Fibroblast of skin of left biceps (primary cell): ENCODE data around the gene STT3B.
"Not testable (repeated sequence)": the region's sequence is repeated elsewhere in the genome, so short reads cannot be mapped to it uniquely, and the experiment has no call there.

Experiments
- DNase-seq, 2 experiments: peaks; one replicate each; pipeline ENCODE4 v3.0.0-alpha.2; 2013; ENCODE audit warnings: low read depth in 2 of 2

The STT3B gene

DNA sequence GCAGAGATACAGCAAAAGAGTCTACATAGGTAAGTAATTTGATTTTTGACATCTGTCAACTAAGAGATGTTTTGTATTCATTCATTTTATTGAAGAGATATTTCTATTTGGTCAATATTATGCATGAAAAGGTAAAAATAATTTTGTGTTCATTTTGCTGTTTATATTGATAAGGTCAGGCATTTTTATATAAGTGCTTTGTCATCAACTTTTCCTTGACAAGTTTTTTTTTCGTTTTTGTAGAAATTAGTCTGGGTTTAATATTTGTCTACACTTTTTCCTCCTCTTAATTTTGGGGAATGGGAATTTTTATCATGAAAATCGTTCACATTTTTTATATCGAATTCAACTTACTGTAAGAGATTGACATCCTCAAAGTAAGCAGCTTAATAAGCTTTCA is 67.7 kb downstream of the STT3B start:
- DNase-seq = no peak

DNA sequence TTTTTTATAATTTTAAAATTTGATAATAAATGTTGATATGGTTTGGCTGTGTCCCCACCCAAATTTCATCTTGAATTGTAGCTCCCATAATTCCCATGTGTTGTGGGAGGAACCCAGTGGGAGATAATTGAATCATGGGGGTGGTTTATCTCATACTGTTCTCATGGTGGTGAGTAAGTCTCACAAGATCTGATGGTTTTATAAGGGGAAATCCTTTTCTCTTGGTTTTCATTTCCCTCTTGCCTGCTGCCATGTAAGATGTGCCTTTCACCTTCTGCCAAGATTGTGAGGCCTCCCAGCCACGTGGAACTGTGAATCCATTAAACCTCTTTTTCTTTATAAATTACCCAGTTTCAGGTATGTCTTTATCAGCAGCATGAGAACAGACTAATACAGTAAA is 72.6 kb downstream of the STT3B start:
- DNase-seq = not testable (repeated sequence)

DNA sequence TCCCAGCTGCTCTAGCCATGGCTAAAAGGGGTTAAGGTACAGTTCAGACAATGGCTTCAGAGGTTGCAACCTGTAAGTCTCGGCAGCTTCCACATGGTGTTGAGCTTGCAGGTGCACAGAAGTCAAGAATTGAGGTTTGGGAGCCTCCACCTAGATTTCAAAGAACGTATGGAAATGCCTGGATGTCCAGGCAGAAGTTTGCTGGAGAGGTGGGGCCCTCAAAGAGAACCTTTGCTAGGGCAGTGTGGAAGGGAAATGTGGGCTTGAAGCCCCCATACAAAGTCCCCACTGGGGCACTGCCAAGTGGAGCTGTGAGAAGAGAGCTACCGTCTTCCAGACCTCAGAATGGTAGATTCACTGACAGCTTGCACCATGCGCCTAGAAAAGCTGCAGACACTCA is 73.7 kb downstream of the STT3B start:
- no peak for DNase-seq

DNA sequence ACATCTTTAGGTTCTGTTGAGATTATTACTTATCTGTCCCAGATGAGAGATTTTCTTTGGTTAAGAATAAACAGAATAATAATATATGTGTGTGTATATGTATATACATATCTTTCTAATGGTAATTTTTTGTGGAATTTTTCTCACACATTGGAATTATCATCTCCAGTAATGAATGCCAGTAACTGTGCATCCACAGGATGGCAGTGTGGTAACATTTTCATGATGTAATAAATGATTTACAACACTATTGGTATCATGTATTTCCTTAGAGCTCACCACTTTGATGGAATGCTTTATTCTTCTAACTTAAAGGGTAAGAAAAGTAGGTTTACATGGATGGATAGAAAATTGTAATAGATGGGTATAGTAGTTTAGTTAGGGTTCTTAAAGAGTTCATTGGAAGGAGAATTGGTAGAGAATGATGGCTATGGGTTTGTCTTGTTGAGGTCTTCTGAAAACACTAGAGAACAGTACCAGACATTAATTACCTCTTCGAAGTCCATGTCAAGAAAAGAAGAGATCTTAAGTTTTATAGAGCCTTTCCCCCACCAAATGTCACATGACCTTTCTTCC is 78.1 kb downstream of the STT3B start:
- peak in 1 of 2 experiments; percentile 7 for DNase-seq

DNA sequence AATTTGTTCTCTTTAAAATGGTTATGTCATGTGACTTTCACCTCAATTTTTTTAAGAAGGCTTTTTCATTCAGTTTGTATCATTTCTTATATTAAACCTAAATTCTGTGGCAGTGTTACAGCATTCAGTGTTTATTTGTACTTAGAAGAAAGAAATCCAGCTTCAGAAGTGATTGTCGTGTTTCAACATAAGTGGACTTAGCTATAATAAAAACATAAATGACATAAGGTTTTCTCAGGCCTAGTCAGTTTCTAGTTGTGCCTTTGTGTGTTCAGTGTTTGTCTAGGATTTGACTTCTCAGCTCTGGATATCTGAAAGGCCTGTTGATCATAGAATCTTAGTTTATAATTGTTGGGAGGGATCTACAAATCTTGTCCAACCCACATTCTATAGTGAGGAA is 80.5 kb downstream of the STT3B start:
- no peak for DNase-seq

DNA sequence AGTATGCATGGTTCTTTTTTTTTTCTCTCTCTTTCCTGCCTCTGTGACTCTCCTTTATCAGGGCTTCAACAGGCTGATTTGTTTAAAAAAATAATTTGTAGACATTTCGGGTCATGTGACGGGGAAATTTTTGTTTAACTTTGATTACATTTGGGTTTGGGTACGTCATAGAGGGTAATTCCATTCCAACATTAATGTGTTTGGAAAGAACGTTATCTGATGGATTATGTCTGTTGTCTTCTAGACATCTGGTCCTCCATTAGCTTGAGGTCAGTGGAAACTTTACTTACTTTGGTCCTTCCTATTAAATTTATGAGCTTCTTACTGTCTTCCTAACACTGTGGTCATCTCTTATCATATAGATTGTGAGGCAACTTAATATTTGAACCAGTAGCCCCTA is 80.9 kb downstream of the STT3B start:
- no peak for DNase-seq

DNA sequence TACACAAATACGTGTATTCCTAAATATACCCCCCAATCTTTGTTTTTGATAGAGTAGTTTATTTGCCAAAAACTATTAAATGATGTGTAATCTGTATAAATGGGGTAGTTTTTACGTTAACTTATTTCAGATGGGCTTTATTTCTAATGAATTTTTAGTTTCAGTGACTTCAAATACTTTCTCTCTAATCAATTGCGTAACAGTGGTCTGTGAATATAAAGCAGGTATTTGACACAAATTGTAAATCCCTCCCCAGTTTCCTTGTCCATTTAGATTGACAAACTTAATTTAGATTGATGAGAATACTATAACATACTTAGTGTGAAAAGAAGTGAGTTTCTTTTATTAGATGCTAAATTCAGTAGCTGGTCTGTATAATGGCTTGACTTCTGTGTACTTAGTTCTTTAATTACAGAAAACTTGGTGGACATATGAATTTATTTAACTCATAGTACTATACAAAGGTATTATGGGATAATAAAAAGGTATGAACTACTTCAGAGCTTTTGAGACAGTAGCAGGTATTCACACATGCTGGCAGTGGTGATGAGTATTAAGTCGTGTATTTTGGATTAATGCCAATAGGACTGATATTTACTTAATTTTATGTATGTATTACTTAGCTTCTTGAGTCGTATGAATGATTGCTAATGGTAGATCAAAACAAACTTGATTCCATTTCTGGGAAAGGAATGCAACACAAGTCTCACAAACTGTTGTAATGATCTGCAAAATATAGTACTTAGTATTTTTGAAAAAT is 81.6 kb downstream of the STT3B start:
- no peak for DNase-seq

DNA sequence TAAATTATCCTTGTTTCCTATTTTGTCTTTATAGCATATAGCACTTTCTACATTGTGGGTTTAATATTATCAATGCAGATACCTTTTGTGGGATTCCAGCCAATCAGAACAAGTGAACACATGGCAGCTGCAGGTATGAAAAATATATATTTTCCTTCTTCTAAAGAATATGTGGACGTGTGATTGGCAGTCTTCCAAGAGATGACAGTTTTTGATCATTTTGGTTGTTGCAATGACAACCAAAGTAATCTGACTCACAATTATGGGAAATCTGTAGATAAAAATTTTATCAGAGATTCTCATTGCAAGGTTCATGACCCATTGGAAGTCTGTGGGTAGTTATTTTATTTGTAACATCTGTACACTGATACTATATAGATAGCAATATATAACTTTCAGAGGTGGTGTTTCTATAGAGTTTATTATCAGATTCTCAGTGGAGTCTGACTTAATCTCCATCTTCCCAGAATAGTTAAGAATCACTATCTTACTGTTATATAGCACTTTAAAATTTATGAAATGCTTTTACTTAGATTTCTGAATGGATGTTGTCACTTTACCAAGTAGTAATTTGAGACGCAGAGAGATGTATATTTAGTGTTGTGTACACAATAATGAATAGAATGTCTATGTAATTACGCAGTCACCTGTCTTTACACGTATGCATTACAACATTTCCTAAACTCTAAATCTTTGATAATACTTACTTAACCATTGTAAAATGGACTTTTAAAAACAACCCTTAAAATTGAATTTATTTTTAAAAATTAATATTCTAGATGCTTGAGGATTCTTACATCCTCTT is 82.5 kb downstream of the STT3B start:
- no peak for DNase-seq

DNA sequence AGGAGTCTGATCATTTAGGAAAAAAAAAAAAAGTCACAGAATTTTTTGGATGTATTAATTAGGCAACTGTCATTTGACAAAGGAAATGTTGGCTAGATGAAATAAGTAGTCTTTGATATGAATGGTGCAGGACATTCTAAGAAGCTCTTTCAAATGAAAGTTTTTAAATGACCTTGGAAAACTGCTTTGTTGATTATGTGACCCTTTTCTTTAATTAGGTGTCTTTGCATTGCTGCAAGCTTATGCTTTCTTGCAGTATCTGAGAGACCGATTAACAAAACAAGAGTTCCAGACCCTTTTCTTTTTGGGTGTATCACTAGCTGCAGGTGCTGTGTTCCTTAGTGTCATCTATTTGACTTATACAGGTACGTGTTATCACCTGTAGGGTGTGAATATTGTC is 84.0 kb downstream of the STT3B start:
- no peak for DNase-seq

DNA sequence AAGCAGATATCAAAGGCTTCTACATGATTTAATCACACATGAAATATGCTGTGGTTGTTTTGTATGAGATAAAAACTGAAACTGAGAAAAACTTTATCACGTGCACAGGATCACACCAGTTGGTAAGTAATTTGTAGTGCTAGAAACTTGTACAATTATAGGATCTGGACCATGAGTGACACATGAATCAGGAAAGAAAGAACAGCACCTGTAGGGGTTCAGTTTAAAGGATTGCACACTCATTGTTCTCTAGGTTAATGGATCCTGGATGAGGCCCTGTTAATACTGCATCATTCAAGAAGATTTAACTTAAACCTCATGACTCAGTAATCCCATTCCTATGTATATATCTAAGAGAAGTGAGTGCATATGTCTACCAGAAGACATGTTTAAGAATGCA is 87.9 kb downstream of the STT3B start:
- no peak for DNase-seq

DNA sequence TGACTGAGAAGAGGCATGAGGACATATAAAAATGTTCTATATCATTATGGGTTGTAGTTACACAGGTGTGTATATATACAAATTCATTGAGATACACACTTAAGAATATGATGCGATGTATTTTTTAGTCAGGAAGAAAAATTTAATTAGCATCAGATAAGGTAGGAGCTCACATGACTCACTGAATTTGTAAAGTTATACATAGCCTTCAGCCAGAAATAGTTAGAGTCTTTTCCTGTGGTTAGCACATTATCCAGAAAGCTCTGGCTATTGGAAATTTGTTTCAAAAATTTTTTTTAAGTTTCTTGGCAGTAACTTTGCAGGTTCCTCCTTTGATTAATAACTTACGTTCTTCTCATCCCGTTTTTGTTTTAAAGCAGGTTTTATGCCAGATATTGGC is 88.6 kb downstream of the STT3B start:
- DNase-seq = no peak

DNA sequence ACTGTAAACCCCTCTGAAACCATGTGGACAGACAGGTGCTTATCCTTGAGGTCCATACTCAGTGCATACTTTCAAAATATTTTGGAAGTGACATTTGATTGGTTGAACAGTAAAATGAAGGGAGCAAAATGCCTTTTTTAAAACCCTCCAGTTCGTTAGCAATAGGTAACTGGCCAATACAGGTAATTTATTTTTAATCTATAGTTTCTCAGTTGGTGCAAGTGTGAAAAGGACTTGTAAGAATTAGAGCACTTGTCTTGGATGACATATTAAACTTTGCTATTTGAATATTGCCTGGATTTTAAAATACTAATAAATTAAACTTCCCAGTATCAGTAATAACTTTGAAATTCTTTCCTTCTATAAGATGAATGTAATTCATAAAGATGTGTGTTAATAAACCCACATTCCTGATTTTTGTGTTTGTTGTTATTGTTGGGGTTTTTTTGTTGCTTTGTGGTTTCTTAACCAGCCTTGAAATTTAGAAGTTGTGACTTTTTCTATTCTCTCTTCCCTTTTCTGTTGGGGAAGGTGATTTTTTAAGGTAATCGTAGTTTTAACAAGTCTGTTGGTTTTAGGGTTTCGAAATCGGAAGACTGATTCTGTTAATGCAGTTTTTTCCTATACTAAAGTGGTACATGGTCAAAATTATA is 90.0 kb downstream of the STT3B start:
- no peak for DNase-seq

DNA sequence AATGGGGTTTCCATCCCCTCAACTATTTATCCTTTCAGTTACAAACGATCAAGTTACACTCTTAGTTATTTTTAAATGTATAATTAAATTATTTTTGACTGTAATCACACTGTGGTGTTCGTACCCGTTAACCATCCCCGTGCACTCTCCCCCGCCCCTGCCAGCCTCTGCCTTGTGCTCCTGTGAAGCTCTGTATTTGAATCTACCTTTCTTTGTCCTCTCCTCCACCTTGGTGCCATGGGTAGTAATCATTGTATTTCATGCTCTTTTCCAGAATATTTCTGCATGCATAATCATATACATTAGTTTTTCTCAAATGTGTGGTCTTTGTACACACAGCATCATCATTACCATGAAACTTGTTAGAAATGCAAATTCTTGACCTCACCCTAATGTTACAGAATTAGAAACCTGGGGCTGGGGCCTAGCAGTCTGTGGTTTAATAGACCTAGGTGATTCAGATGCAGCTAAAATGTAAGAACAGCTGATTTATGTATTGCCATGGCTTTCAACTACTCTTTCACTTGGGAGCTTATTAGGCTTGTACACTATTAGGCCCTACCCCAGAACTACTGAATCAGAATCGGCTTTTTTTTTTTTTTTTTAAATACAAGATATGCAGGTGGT is 91.5 kb downstream of the STT3B start:
- DNase-seq = no peak

DNA sequence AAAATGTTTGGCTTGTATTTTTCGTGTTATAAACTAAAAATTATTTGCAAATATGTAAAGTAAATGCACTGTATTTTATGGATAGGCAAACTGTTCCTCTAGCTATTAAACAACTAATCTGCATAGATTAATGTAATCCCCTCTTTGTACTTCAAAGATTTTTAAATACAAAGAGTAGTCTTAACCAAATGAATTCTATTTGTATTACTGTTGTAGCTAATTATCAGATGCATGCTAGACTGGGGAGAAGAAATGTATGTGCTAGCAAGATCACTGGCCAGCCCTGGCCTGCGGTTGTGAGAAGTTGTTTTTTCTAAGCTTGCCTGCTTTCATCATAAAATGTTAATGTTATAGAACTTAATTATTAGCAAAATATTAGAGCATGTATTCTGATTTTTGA is 92.6 kb downstream of the STT3B start:
- no peak for DNase-seq

DNA sequence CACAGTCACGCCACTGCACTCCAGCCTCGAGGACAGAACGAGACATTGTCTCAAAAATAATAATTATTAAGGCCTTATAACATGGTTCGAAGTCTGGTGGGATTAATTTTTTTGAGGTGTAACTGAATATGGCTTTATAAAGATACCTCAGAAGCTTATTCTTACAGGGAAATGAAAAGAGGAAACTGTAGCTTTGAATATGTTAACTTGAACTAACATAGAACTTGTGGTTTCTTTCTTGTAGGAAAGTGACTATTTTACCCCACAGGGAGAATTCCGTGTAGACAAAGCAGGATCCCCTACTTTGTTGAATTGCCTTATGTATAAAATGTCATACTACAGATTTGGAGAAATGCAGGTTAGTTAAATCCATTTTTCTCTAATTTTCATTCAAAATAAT is 96.3 kb downstream of the STT3B start:
- no peak for DNase-seq

DNA sequence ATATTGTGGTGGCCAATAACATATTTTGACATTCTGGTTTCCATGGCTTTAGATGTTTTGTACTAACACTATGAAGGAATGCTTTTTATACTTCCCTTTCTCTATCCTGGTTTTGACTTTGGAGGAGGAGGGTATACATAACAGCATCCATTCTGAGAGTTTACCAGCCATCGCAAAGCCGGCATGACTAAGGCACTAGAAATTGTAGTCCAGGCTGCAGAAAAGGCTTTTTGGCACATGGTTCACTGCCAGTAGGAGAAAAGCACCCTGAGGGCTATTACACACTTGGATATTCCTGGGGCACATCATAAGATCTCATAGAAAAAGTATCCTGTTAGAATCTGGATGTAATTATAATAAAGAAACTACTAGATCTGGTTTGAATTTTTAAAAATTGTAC is 101.8 kb downstream of the STT3B start:
- DNase-seq = peak; percentile 15 to 30

DNA sequence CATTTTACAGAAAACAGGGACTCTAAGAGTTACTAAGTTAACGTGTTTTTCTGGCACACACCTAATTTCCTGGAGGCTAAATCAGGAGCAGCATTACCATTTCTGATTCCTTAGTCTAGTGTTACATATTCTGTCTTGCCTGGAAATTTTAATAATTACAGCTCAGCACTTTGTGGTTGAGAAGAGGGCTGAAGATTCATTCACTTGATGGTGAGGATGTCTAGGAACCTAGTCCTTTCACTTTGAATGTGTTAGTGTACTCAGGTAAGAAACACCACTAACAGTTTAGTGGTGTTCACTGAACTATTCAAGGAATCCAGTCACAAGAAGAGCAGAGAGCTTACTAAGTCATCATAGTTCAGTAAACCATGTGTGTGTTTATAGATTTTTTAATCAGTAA is 102.8 kb downstream of the STT3B start:
- DNase-seq = no peak

DNA sequence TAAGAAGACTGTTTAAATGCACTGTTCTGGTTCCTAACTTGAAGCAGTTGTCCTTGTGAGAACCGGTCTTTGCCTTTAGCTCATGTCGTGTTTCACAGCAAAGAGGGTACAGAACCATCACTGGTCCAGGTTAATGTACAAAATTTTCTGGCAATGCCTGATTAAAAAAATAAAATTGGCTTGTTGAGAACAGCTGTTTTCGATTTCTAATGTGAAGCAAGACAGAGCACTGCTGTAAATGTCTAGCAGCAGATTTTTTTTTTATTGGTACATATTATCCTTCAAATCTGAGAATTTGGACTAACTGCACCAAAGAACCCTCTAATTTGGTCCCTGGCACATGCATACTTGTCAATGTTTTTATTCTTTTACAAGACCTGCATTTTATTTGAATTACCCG is 103.3 kb downstream of the STT3B start:
- DNase-seq = no peak

DNA sequence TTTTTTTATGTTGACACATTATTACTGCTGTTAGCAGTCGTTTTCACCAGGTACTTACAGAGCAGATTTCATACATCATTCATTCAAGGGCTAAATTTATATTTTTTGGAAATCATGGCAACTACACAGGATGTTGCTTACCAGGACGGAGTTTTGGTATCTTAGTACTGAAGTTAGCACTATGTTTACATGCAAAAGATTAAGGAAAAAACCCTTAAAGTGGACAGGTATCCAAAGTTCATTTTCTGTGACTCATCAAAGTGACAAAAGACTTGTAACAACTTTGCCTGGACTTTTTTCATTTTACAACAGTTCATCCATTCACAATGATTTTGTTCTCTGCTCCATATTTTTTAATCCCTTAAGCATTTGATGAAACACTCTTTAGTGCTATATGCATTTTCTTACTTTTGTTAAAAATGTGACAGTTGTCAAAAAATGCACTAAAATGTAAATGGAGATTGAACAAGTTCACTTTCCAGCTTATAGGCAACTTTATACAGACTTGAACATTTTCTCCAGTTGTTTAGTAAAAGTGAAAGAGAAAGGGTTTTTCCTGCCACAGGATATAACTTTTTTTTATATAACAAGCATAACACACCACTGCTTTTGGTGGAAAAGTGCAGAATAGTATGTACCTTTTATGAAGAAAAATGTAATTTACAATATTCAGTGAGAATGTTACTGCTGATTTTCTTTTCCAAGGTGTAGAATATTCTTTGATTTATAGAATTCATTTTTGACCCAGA is 104.1 kb downstream of the STT3B start:
- no peak for DNase-seq

DNA sequence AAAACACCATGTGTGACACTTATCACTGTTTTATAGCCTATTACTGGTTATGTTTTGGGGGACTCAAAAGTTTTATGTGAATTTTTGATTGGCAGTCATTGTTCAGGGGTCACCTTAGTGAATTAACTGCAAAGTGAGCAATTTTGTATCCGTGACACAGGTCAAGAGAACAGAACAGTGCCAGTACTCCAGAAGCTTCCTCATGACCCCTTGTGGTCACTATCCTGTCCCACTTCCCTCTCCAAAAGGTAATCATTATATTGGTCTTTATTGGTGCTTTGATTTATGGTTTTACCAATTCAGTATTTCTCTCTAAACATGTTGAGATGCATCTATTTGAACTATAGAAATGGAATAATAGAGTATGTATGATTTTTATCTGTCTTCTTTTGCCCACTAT is 107.1 kb downstream of the STT3B start:
- DNase-seq = no peak

DNA sequence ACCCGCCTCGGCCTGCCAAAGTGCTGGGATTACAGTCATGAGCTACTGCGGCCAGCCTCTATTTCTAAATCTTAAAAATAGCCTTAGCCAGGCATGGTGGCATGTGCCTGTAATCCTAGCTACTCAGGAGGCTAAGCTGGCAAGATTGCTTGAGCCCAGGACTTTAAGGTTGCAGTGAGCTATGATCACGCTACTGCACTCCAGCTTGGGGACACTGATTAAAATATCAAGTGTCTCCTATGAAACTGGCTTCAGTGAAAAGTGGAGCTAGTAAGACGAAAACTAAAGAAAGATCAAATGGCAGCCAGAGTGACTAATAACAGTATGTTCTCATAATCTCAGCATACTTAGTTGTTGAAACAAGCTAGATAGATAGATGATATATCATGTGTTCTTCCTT is 112.5 kb downstream of the STT3B start:
- DNase-seq = no peak
